Measurements from ENCODE around the gene TSEN2.

- TF ChIP-seq CTCF (IDR thresholded peaks at IDR 0.05) (no peak), POLR2AphosphoS5 (IDR thresholded peaks at IDR 0.05; ENCODE audit: low read depth, low read length) (no peak), REST (IDR thresholded peaks at IDR 0.05; ENCODE audit: insufficient read depth in 1 of 2, low read depth in 2 of 2, low read length in 1 of 2) (no peak), SIN3A (IDR thresholded peaks at IDR 0.05; ENCODE audit: borderline replicate concordance, insufficient read depth, low read depth, low read length) (no peak), TCF7L2 (IDR thresholded peaks at IDR 0.05; ENCODE audit: low read depth, low read length) (no peak)
Observed at GRCh38 chr3:12509466-12509865, 25.2 kb downstream of the TSEN2 start.
